K562 (cell line): ENCODE measurements around the gene NHS. TPM values are rescaled to one million over a fixed set of nuclear protein-coding genes. Genes with fewer than 3 reads are reported as not detected.

ENCODE experiments used
- ATAC-seq: fragments of 200-7000 bp; cut with Tn5 transposase; 3 replicates; pipeline ENCODE4 v1.9.1; 2020; ENCODE audit warnings: moderate library complexity
- BruUV-seq: library from RNA; stranded (reverse); fragments of 400-500 nt; replicated peaks from 2 replicates; lab custom pipeline; 2021; lab: Mats Ljungman, UMichigan
- CTCF ChIA-PET: fragments of 300-600 bp; formaldehyde crosslinking; extraction: SDS; loops from one replicate; lab custom pipeline; 2021; ENCODE audit warnings: low intra/inter-chr PET ratio; lab: Yijun Ruan, JAX
- POLR2A ChIA-PET: fragments of 300-600, 350-650 bp; sonication (Branson Sonifier 250); formaldehyde crosslinking; extraction: SDS; loops from one replicate; lab custom pipeline; 2021; ENCODE audit warnings: antibody characterized with exemption, inconsistent platforms; lab: Yijun Ruan, JAX
- DNase-seq, 4 experiments: peaks; one replicate each; pipeline versions ENCODE4 v3.0.0 to v3.0.0-alpha.2; 2011 to 2018; ENCODE audit warnings: low spot score in 3 of 4, mixed read lengths in 3 of 4; ENCODE audit errors: extremely low read depth in 1 of 4
- FAIRE-seq: peaks from 2 replicates; lab custom pipeline; 2011; peaks lifted over from hg19 to GRCh38; lab: Jason Lieb, UNC
- H2AFZ ChIP-seq: 2 replicates; pipeline ENCODE4 v1.6.0; 2011; ENCODE audit warnings: low read depth, low read length, control low read depth, inconsistent platforms
- H3K27ac ChIP-seq: fragments of 200-600 bp; 3 replicates; pipeline ENCODE4 v1.8.0; 2011; ENCODE audit warnings: low read depth, mild to moderate bottlenecking, control low read depth, inconsistent platforms, low read length, moderate library complexity, mixed read lengths; ENCODE audit errors: extremely low read depth
- H3K27me3 ChIP-seq, 2 experiments: fragments of 300-600 bp in 1 of 2; 2 replicates in 1 of 2; 3 replicates in 1 of 2; pipeline versions ENCODE4 v1.6.0 to v1.8.0; 2011; ENCODE audit warnings: inconsistent platforms in 2 of 2, low read length in 2 of 2, mild to moderate bottlenecking in 1 of 2, mixed read lengths in 1 of 2, moderate library complexity in 1 of 2; ENCODE audit not compliant: control insufficient read depth in 2 of 2, insufficient read depth in 2 of 2
- H3K36me3 ChIP-seq: fragments of 300-600 bp; 3 replicates; pipeline ENCODE4 v1.8.0; 2011; ENCODE audit warnings: mild to moderate bottlenecking, low read length, inconsistent platforms; ENCODE audit not compliant: control insufficient read depth, insufficient read depth
- H3K4me1 ChIP-seq, 2 experiments: fragments of 200-600 bp in 1 of 2; replicated peaks in 1 of 2; 2 replicates in 1 of 2; 3 replicates in 1 of 2; pipeline versions ENCODE4 v1.5.1 to v1.8.0; 2011; ENCODE audit warnings: inconsistent platforms in 2 of 2, low read length in 2 of 2, mild to moderate bottlenecking in 1 of 2, mixed read lengths in 1 of 2, moderate library complexity in 1 of 2; ENCODE audit not compliant: control insufficient read depth in 2 of 2, insufficient read depth in 2 of 2
- H3K4me2 ChIP-seq: 2 replicates; pipeline ENCODE4 v1.6.1; 2011; ENCODE audit warnings: low read length, control low read depth, inconsistent platforms, mixed read lengths; ENCODE audit not compliant: insufficient read depth
- H3K4me3 ChIP-seq: fragments of 200-600 bp; sonication (generic), shearing (Covaris generic); 2 replicates; pipeline ENCODE4 v1.5.1; 2016; ENCODE audit warnings: control low read depth, inconsistent platforms
- H3K79me2 ChIP-seq: fragments of 200-600 bp; 3 replicates; pipeline ENCODE4 v1.8.0; 2011; ENCODE audit warnings: low read length, inconsistent platforms; ENCODE audit not compliant: control insufficient read depth, insufficient read depth
- H3K9ac ChIP-seq, 2 experiments: 2 replicates each; pipeline versions ENCODE4 v1.6.0 to v1.6.1; 2011; ENCODE audit warnings: low read depth in 2 of 2, low read length in 2 of 2, control low read depth in 1 of 2, inconsistent platforms in 1 of 2, mild to moderate bottlenecking in 1 of 2, mixed read lengths in 1 of 2; ENCODE audit not compliant: insufficient read depth in 1 of 2
- H3K9me1 ChIP-seq: one replicate; pipeline ENCODE4 v1.6.0; 2011; ENCODE audit warnings: inconsistent platforms, mild to moderate bottlenecking, low read length, moderate library complexity; ENCODE audit not compliant: control insufficient read depth, insufficient read depth
- H3K9me3 ChIP-seq: replicated peaks from 2 replicates; pipeline ENCODE4 v1.5.1; 2011; ENCODE audit warnings: low read depth, low read length, inconsistent platforms; ENCODE audit not compliant: control insufficient read depth, insufficient read depth
- H4K20me1 ChIP-seq: replicated peaks from 2 replicates; pipeline ENCODE4 v1.6.1; 2011; ENCODE audit warnings: low read length, inconsistent platforms, mixed read lengths; ENCODE audit not compliant: control insufficient read depth, insufficient read depth
- BCL6 ChIP-seq: fragments of 250-450 bp; sonication (Bioruptor Pico); IDR thresholded peaks from 2 replicates; pipeline ENCODE4 v1.4.0; 2020
- CCNT2 ChIP-seq: IDR thresholded peaks from 2 replicates; pipeline ENCODE4 v1.6.1; 2011; ENCODE audit warnings: borderline replicate concordance, low read depth, mild to moderate bottlenecking, moderate library complexity, mixed read lengths, low read length; ENCODE audit not compliant: insufficient read length; ENCODE audit errors: extremely low read depth
- CHD4 ChIP-seq: fragments of 200-600 bp; sonication (generic); IDR thresholded peaks from 3 replicates; pipeline ENCODE4 v1.6.1; 2012; ENCODE audit warnings: low read depth, mild to moderate bottlenecking, mixed read lengths, low read length, inconsistent platforms; ENCODE audit not compliant: insufficient read depth, insufficient replicate concordance, poor library complexity, severe bottlenecking
- DACH1 ChIP-seq: fragments of 450-650 bp; IDR thresholded peaks from 2 replicates; pipeline ENCODE4 v1.6.1; 2018; ENCODE audit not compliant: partially characterized antibody
- NR1H2 ChIP-seq: sonication (generic); formaldehyde crosslinking; IDR thresholded peaks from 2 replicates; pipeline ENCODE4 v1.4.0; 2020; ENCODE audit warnings: mild to moderate bottlenecking, missing genetic modification reagents
- RNF219 ChIP-seq: fragments of 250-450 bp; sonication (Bioruptor Pico); IDR thresholded peaks from 2 replicates; pipeline ENCODE4 v1.5.0; 2022; ENCODE audit warnings: mild to moderate bottlenecking
- SP2 ChIP-seq: IDR thresholded peaks from 2 replicates; pipeline ENCODE4 v1.6.1; 2011; ENCODE audit warnings: mild to moderate bottlenecking, low read depth, low read length, moderate library complexity; ENCODE audit not compliant: poor library complexity, severe bottlenecking; ENCODE audit errors: extremely low read depth
- STAT5A ChIP-seq: IDR thresholded peaks from 2 replicates; pipeline ENCODE4 v1.6.1; 2012; ENCODE audit warnings: low read length, inconsistent platforms, borderline replicate concordance
- TFAP4 ChIP-seq: sonication (generic); formaldehyde crosslinking; IDR thresholded peaks from 2 replicates; pipeline ENCODE4 v1.8.0; 2022; ENCODE audit warnings: missing genetic modification reagents, mild to moderate bottlenecking, moderate library complexity, borderline replicate concordance
- ZNF217 ChIP-seq: sonication (generic); formaldehyde crosslinking; IDR thresholded peaks from 2 replicates; pipeline ENCODE4 v1.8.0; 2022; ENCODE audit warnings: mild to moderate bottlenecking, missing genetic modification reagents
- ZNF436 ChIP-seq: fragments of 250-450, 450-650 bp; sonication (Bioruptor Pico); formaldehyde crosslinking; IDR thresholded peaks from 2 replicates; pipeline ENCODE4 v1.7.0; 2020; ENCODE audit warnings: mild to moderate bottlenecking
- ZNF609 ChIP-seq: sonication (generic); formaldehyde crosslinking; IDR thresholded peaks from 2 replicates; pipeline ENCODE4 v1.8.1; 2023; ENCODE audit warnings: missing genetic modification reagents, mild to moderate bottlenecking, borderline replicate concordance
- WGBS: fragments of 100-300 bp; shearing (Covaris generic); methylation state at CpG from one replicate; pipeline ENCODE4 v1.1.6; 2016; ENCODE audit warnings: low coverage, mixed read lengths; ENCODE audit not compliant: insufficient coverage; ENCODE audit errors: missing lambda C conversion rate; 5-methylcytosine and 5-hydroxymethylcytosine counted together
- in situ Hi-C: fragments of 300-500 bp; cut with MboI; formaldehyde crosslinking; loops from 4 replicates; pipeline ENCODE4 v1.15.0; 2018; ENCODE audit warnings: inconsistent platforms, mixed read lengths
- intact Hi-C: fragments of 100-400 bp; cut with micrococcal nuclease; formaldehyde crosslinking; loops from 2 replicates; pipeline ENCODE4 v1.14.2; 2022
- polyA plus RNA-seq, 8 experiments: library from polyadenylated mRNA; depleted of rRNA in 4 of 8; stranded (reverse) in 5 of 8; unstranded in 3 of 8; fragments of >200 nt; fragmentation: Nextera tagmentation in 2 of 8; fragmentation: Illumina TruSeq in 1 of 8; extraction: Ambion mirVana in 2 of 8; extraction: Trizol in 1 of 8; gene quantifications; 2 replicates each; pipeline versions ENCODE4 v1.2.1 to v1.2.3, GENCODE V29; 2011 to 2014; ENCODE audit warnings: inconsistent platforms in 1 of 8, missing spikeins in 1 of 8
- total RNA-seq, 7 experiments: library from RNA; depleted of rRNA in 6 of 7; stranded (reverse); fragments of >200 nt in 6 of 7; fragmentation: Illumina TruSeq in 2 of 7; extraction: Trizol in 2 of 7; gene quantifications; 2 replicates each; pipeline versions ENCODE4 v1.2.1 to v1.2.3, GENCODE V29; 2011 to 2021; ENCODE audit warnings: low replicate concordance in 1 of 7

Gene NHS
- total and polyA plus RNA-seq, 9 of the 15 experiments (the other 6 are each of a cell fraction or from before 2014, with no cell fraction given) = 0.02 TPM; not detected in 8

- no TSS peak for BruUV-seq
- intact Hi-C loops = no loop called here
- Histone ChIP-seq H3K9me3 (no peaks in the 10 kb centered on the region), H2AFZ (no peak overlapping the region), H3K27me3 (no peaks in the 10 kb centered on the region), H3K79me2 (no peaks in the 10 kb centered on the region), H3K4me1 (no peaks in the 10 kb centered on the region), H3K9me1 (no peaks in the 10 kb centered on the region), H3K27ac (no peak overlapping the region), H3K9ac (no peak overlapping the region), H3K4me2 (no peak overlapping the region), H3K36me3 (no peaks in the 10 kb centered on the region), H4K20me1 (no peaks in the 10 kb centered on the region), H3K4me3 (no peak overlapping the region)
- ChIA-PET CTCF (no interaction called here), POLR2A (no interaction called here)
- DNase-seq (no peak), FAIRE-seq (no peak), ATAC-seq (no peak)
- WGBS = 0% methylated on average over 4 of the region's 4 CpGs
- in situ Hi-C loops = no loop called here
- no peak for TF ChIP-seq ZNF436 (CRISPR knock-in tag)
- TF ChIP-seq STAT5A = no peak
- no peak for TF ChIP-seq SP2
- no peak for TF ChIP-seq DACH1
- TF ChIP-seq ZNF217 (CRISPR knock-in tag) = no peak
- TF ChIP-seq NR1H2 (CRISPR knock-in tag) = no peak
- no peak for TF ChIP-seq ZNF609 (CRISPR knock-in tag)
- no peak for TF ChIP-seq CHD4
- no peak for TF ChIP-seq BCL6 (CRISPR knock-in tag)
- no peak for TF ChIP-seq RNF219 (CRISPR knock-in tag)
- no peak for TF ChIP-seq TFAP4 (CRISPR knock-in tag)
- no peak for TF ChIP-seq CCNT2
Measured at GRCh38 chrX:17621566-17622270, 246.7 kb downstream of the NHS start.
